ENCODE data around the gene MARCHF10.

DNA sequence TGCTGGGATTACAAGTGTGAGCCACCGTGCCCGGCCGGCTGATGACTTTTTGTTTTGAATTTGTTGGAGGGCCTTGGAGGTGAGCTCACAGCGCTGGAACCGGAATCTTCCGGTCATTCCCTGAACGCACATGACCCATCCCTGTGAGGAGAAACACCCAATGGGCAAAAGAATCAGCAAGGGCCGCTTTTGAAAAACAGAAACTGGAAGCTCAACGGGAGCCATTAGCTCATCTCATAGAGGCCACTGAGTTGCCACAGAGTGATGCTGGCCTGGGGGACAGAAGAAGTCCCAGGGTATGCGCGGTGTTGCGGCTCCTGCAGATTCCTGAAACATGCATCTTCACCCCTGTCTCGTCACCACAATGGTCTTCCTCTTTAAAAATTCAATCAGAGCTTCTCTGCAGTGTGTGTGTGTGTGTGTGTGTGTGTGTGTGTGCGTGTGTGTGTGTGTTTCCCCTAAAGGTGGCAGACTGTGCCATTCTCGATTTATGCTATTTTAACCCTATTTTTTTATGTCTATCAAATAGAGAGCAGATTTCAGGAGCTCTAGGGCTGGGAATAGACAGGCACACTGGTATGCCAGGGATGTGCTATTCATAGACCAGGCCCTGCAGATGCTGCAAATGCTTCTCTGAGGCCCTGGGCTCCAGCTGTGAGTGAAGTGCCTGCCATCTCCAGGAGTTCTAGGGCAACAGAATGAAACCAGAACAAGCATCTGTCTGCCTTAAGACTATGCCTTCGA, 68.3 kb downstream of the MARCHF10 start:
- TF ChIP-seq, protein P1, sequence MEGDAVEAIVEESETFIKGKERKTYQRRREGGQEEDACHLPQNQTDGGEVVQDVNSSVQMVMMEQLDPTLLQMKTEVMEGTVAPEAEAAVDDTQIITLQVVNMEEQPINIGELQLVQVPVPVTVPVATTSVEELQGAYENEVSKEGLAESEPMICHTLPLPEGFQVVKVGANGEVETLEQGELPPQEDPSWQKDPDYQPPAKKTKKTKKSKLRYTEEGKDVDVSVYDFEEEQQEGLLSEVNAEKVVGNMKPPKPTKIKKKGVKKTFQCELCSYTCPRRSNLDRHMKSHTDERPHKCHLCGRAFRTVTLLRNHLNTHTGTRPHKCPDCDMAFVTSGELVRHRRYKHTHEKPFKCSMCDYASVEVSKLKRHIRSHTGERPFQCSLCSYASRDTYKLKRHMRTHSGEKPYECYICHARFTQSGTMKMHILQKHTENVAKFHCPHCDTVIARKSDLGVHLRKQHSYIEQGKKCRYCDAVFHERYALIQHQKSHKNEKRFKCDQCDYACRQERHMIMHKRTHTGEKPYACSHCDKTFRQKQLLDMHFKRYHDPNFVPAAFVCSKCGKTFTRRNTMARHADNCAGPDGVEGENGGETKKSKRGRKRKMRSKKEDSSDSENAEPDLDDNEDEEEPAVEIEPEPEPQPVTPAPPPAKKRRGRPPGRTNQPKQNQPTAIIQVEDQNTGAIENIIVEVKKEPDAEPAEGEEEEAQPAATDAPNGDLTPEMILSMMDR (IDR thresholded peaks at IDR 0.05) = no peak
- TF ChIP-seq POLR2A (IDR thresholded peaks at IDR 0.05) = no peak
